ENCODE data around the gene ACADS. TPM values are rescaled to one million over a fixed set of nuclear protein-coding genes. Genes with fewer than 3 reads are reported as not detected.

The ACADS gene
- polyA plus RNA-seq, 1 donor (not counting 4 experiments of a cell fraction or from before 2014, with no cell fraction given) = 2.2 TPM

- dilution Hi-C loops (cut with MboI; ENCODE audit: extremely low pct_ligation_motif_present, low sequenced_read_pairs) = no loop called here
Observed at GRCh38 chr12:120722784-120723183, 2.8 kb upstream of the ACADS start.

DNA sequence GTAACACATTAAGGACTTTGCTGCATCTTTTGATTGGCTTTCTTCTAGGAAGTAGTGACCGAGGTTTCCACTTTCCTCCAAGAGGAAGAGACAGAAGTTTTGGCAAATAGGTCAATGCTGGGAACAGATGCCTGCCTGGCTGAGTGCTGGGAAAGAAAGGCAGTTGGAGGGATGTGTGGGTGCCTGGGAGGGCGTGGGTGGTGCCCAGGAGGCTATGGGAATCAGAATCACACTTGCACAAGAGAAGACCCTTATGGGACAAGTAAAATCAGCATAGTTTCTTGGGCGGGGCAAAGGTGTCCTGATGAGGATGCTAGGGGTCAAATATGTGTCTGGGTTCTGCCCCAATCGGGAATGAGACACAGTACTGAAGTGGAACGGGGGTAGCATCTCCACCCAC, 906 bp upstream of the ACADS start:
- no peak for TF ChIP-seq EZH2 (IDR thresholded peaks at IDR 0.05; ENCODE audit: low read length)
- TF ChIP-seq, protein P1, sequence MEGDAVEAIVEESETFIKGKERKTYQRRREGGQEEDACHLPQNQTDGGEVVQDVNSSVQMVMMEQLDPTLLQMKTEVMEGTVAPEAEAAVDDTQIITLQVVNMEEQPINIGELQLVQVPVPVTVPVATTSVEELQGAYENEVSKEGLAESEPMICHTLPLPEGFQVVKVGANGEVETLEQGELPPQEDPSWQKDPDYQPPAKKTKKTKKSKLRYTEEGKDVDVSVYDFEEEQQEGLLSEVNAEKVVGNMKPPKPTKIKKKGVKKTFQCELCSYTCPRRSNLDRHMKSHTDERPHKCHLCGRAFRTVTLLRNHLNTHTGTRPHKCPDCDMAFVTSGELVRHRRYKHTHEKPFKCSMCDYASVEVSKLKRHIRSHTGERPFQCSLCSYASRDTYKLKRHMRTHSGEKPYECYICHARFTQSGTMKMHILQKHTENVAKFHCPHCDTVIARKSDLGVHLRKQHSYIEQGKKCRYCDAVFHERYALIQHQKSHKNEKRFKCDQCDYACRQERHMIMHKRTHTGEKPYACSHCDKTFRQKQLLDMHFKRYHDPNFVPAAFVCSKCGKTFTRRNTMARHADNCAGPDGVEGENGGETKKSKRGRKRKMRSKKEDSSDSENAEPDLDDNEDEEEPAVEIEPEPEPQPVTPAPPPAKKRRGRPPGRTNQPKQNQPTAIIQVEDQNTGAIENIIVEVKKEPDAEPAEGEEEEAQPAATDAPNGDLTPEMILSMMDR (optimal IDR thresholded peaks at IDR 0.05 in 1 of 3, IDR thresholded peaks at IDR 0.05 in 1 of 3, conservative IDR thresholded peaks at IDR 0.05 in 1 of 3; ENCODE audit: extremely low read depth in 1 of 3, insufficient read depth in 2 of 3, low read length in 3 of 3) = no peak
- DNase-seq (ENCODE audit: low read depth, low spot score) (no peak), FAIRE-seq (no peak)
- no peaks in the 10 kb centered on the region for H3K9me1 ChIP-seq (ENCODE audit: control insufficient read depth, extremely low read depth, insufficient read depth, low read length)
- H3K36me3 ChIP-seq (ENCODE audit: control insufficient read depth in 2 of 2, extremely low read depth in 1 of 2, insufficient read depth in 2 of 2, low read length in 2 of 2) = peaks cover 22 to 31% of the 10 kb centered on the region in 2 experiments
- dilution Hi-C loops (cut with MboI; ENCODE audit: extremely low pct_ligation_motif_present, low sequenced_read_pairs) = no loop called here
- no peak overlapping the region for H3K27ac ChIP-seq (ENCODE audit: control insufficient read depth, insufficient read depth, low read length)
- H3K79me2 ChIP-seq (ENCODE audit: control insufficient read depth, insufficient read depth, low read length) = no peaks in the 10 kb centered on the region
- no peaks in the 10 kb centered on the region for H3K27me3 ChIP-seq (ENCODE audit: control insufficient read depth, extremely low read depth, insufficient read depth, low read length)
- H3K4me3 ChIP-seq (ENCODE audit: control insufficient read depth in 2 of 3, extremely low read depth in 1 of 3, insufficient read depth in 2 of 3, low read depth in 1 of 3, low read length in 3 of 3) = no peak overlapping the region
- no peaks in the 10 kb centered on the region for H3K9me3 ChIP-seq (ENCODE audit: control insufficient read depth, low read depth, low read length)
- no peak overlapping the region for H3K9ac ChIP-seq (ENCODE audit: control insufficient read depth, extremely low read depth, insufficient read depth, low read length)
- H4K20me1 ChIP-seq (ENCODE audit: control insufficient read depth, extremely low read depth, insufficient read depth, low read length) = no peaks in the 10 kb centered on the region
- H2AFZ ChIP-seq (ENCODE audit: control insufficient read depth, low read length) = no peak overlapping the region
- peaks cover 14% of the 10 kb centered on the region for H3K4me1 ChIP-seq (ENCODE audit: control insufficient read depth, extremely low read depth, insufficient read depth, low read length)
- H3K4me2 ChIP-seq (ENCODE audit: control insufficient read depth, extremely low read depth, insufficient read depth, low read depth, low read length) = no peak overlapping the region

More at GRCh38 chr12:120722784-120723183, 2.8 kb upstream of the ACADS start:
- H3K9me3 ChIP-seq (ENCODE audit: control insufficient read depth, low read depth, low read length) = no peaks in the 10 kb centered on the region
- TF ChIP-seq EZH2 (IDR thresholded peaks at IDR 0.05; ENCODE audit: low read length) = no peak
- TF ChIP-seq, protein P1 (optimal IDR thresholded peaks at IDR 0.05 in 1 of 3, IDR thresholded peaks at IDR 0.05 in 1 of 3, conservative IDR thresholded peaks at IDR 0.05 in 1 of 3; ENCODE audit: extremely low read depth in 1 of 3, insufficient read depth in 2 of 3, low read length in 3 of 3) = no peak
- no peaks in the 10 kb centered on the region for H3K27me3 ChIP-seq (ENCODE audit: control insufficient read depth, extremely low read depth, insufficient read depth, low read length)
- no peak overlapping the region for H2AFZ ChIP-seq (ENCODE audit: control insufficient read depth, low read length)
- no peaks in the 10 kb centered on the region for H4K20me1 ChIP-seq (ENCODE audit: control insufficient read depth, extremely low read depth, insufficient read depth, low read length)
- peaks cover 14% of the 10 kb centered on the region for H3K4me1 ChIP-seq (ENCODE audit: control insufficient read depth, extremely low read depth, insufficient read depth, low read length)
- DNase-seq (ENCODE audit: low read depth, low spot score) (no peak), FAIRE-seq (no peak)
- H3K36me3 ChIP-seq (ENCODE audit: control insufficient read depth in 2 of 2, extremely low read depth in 1 of 2, insufficient read depth in 2 of 2, low read length in 2 of 2) = peaks cover 25 to 37% of the 10 kb centered on the region in 2 experiments
- no peaks in the 10 kb centered on the region for H3K9me1 ChIP-seq (ENCODE audit: control insufficient read depth, extremely low read depth, insufficient read depth, low read length)
- H3K79me2 ChIP-seq (ENCODE audit: control insufficient read depth, insufficient read depth, low read length) = no peaks in the 10 kb centered on the region
- H3K4me3 ChIP-seq (ENCODE audit: control insufficient read depth in 2 of 3, extremely low read depth in 1 of 3, insufficient read depth in 2 of 3, low read depth in 1 of 3, low read length in 3 of 3) = no peak overlapping the region
- no peak overlapping the region for H3K9ac ChIP-seq (ENCODE audit: control insufficient read depth, extremely low read depth, insufficient read depth, low read length)
- no peak overlapping the region for H3K4me2 ChIP-seq (ENCODE audit: control insufficient read depth, extremely low read depth, insufficient read depth, low read depth, low read length)
- H3K27ac ChIP-seq (ENCODE audit: control insufficient read depth, insufficient read depth, low read length) = no peak overlapping the region

Data from keratinocyte (primary cell).